Stimulated activated CD4-positive, alpha-beta T cell treated with anti-CD3 and anti-CD28 coated beads, Interleukin-12 subunit alpha, Interleukin-12 subunit beta, amount 100 ng/mL, for 24 hours (primary cell): Measurements from ENCODE around the gene ANKS4B.
"Not testable (repeated sequence)": the region's sequence is repeated elsewhere in the genome, so short reads cannot be mapped to it uniquely, and the experiment has no call there.

Experiments used
- DNase-seq, 2 experiments: peaks; one replicate each; pipeline ENCODE4 v3.0.0-alpha.2; 2020; ENCODE audit warnings: low read depth in 2 of 2

Gene ANKS4B

GRCh38 chr16:21263640-21264570, 30.4 kb downstream of the ANKS4B start:
- no peak for DNase-seq

DNA sequence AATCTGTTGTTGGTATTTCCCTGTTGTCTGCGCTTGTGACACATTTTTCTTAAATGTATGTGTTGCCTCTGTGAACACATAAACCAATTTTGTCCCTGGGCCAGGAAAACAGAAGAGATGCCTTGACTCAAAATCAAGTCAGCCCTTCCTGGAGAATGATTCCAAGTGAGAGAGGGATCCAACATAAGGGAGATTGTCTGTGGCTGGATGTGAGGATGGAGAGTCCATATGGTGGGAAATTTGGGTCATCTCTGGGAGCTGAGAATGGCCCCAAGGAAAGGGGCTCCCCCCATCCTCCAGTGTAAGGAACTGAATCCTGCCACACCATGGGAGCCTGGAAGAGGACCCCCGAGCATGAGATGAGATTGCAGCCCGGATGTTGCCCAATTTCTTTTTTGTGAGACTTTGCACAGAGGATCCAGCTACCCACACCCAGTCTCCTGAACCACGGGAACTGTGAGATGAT, 31.1 kb downstream of the ANKS4B start:
- DNase-seq = no peak

DNA sequence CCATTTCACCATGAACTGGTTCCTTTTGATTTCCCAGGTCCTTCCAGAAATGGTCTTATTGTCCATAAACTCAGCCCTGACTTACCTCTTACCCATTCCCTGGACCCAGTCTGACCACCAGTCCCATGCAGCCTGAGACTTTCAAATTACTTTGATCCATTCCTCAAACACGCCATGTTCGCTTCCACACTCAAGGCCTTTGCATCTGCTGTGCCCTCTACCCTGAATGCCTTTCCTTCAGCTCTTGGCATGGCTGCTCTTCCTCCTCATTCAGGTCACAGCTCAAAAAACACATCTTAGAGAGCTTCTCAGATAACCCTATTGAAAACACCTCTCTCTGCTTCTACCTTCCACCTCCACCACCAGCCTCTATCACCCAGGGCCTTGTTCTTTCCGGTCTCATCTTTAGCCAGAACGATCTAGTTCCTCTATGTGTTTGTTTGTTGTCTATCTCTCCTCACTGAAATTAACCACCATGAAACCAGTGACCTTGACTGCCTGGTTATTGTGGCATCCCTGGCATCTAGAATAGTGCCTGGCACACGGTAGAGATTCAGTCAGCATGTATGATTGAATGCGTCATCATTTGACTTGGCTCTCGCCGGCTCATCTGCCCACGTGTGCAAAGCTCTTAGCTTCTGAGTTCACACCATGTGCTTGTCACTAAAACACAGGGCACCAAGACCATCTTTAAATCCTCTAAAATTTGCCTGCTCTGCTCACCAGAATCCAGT, 31.8 kb downstream of the ANKS4B start:
- no peak for DNase-seq

- no peak for DNase-seq
Observed at GRCh38 chr16:21267298-21267697, 33.8 kb downstream of the ANKS4B start.

DNA sequence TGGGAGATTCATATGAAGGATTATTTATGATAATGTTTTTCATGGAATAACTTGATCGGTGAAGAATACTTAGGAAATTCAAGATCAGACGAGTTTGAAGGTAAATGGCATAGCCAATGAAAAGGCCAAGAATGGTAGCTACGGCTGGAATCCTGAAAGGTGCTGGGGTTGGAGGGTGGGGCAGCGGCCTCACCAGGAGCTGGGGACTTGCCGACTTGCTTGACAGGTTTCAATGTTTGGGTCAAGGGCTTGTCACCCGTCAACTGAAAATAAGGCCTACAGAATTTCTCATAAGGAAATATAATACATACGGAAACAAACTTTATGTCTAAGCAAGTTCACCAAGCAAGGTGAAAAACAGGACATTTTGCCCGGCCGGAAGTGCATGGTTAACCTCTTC, 34.7 kb downstream of the ANKS4B start:
- DNase-seq = no peak

- DNase-seq = no peak
Observed at GRCh38 chr16:21272253-21272652, 38.8 kb downstream of the ANKS4B start.

DNA sequence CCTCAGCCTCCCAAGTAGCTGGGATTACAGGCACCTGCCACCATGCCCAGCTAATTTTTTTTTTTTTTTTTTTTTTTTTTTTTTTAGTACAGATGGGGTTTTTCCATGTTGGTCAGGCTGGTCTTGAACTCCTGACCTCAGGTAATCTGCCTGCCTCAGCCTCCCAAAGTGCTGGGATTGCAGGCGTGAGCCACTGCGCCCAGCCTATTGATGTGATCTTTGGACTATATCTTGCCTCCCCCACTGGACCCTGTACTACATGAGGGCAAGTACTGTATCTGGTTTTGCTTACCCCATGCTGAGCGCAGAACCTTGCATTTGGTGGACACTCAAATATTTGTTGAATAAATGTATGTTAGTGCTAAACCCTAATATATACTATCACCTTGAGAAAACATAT, 39.3 kb downstream of the ANKS4B start:
- not testable (repeated sequence) for DNase-seq

DNA sequence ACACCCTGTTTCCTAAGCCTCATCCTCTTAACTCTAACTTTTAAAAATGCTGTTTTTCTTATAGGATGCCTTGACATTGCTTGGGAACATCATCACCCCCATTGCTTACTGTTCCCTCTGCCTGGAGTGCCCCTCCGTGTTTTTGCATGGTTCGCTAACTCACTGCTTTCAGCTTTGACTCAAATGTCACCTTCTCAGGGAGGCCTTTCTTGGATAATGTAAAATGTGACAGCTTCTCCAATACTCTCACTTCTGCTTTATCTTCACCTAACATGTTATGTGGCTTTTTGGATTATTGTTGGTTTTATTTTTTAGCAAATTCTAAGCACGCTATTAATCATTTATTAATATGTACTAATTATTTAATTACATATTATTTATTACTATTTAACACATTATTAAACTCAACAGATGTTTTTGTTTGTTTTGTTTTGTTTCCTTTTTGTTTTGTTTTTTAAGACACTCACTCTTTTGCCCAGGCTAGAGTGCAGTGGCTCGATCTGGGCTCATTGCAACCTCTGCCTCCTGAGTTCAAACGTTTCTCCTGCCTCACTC, 40.8 kb downstream of the ANKS4B start:
- DNase-seq = no peak

DNA sequence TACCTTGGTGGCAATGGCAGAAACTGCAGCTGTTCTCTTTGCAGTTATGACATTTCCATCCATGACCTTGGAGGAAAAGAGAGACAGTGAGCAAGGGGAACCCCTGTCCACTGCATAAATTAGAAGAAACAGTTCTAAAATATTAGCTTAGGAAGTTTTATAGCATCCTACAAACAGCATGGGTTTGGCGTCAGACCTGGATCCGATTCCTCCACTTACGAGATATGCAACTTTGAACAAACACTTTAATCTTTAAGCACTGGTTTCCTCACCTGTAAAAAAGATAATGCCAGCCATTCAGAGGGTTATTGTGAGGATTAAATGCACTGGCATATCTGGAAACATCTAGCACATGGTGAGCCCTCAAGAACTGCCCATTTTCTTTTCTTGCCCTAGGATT, 42.0 kb downstream of the ANKS4B start:
- DNase-seq = no peak

DNA sequence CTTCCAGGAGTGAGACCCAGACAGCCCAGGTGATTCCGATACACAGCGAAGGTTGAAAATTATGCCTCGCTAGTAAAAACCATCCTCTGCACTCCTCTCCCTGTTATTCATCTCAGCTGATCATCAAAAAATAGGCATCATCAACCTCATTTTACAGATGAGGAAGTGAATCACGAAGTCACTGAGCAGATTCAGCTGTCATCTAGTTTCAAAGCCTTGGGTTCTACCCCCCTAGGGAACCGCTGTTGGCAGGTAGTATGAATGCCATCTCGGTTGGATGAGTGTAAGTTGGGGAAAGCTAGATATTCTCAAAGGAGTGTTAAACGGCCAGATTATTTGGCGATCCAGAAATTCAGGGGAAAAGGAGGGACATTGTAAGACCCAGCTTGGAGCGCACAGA, 42.6 kb downstream of the ANKS4B start:
- DNase-seq = no peak

- no peak for DNase-seq
Observed at GRCh38 chr16:21277045-21277926, 43.8 kb downstream of the ANKS4B start.

- DNase-seq = peak in 1 of 2 experiments; percentile 36
Observed at GRCh38 chr16:21277927-21278706, 44.6 kb downstream of the ANKS4B start, which contains the start of gene CRYM. CRYM (minus strand) TSS chr16:21278290; CDS start chr16:21278251, 39 bp downstream.

DNA sequence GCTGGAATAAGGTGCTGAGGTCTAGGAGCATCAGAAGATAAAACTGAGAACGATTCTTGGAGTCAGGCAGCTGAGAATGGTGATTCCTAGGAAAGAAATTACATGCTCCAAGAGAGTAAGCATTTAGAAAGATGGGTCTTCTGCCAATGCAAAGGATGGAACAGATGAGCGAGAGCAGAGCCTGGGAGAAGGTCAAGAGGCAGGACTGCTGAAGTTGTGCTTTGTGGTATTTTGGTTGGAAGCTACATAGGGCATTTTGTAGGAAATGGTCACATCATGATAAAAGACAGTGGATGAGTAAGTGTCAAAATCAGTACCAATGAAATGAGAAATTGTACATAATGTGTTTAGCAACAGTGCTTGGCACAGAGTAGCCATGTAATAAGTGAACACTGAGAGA, 46.0 kb downstream of the ANKS4B start:
- DNase-seq = no peak

DNA sequence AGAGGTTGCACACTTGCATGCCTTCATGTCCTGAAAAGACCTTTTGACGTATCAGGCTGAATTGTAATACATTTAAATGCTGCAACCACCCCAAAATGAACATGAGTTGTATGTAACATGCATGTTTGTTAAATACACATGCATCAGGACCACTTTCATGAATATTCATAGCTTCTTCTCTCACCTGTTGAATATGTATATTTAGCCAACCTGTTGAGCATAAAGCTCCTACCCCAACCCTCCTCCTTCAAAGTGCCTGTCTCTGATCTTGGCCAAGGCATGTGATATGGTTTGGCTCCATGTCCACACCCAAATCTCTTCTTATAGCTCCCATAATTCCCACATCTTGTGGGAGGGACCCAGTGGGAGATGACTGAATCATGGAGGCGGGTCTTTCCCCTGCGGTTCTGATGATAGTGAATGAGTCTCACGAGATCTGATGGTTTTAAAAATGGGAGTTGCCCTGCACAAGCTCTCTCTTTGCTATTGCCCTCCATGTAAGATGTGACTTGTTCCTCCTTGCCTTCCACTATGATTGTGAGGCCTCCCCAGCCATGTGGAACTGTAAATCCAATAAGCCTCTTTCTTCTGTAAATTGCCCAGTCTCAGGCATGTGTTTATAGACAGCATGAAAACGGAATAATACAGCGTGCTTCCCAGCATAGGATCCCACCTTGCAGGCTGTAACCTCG, 48.3 kb downstream of the ANKS4B start:
- DNase-seq = no peak

GRCh38 chr16:21283521-21284289, 50.2 kb downstream of the ANKS4B start:
- DNase-seq = no peak

GRCh38 chr16:21284414-21284813, 50.9 kb downstream of the ANKS4B start:
- DNase-seq = no peak

DNA sequence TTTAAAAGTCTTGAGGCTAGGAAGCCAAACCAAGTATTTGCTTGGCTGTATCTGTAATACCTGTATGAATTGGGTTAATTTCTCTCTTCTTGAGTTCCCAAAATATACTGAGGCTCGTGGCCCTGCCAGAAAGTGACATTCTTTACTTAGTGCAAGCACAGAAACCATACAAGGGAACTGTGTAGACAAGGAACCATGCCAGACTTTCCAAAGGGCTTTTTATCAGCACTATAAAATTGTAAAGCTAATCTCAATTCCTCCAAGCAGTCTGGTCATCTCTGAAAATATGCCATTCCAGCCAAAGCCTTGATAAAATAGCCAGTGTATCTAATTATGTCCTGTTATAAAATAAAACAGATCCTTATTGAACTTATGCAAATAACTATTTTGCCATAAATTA, 51.8 kb downstream of the ANKS4B start:
- no peak for DNase-seq

DNA sequence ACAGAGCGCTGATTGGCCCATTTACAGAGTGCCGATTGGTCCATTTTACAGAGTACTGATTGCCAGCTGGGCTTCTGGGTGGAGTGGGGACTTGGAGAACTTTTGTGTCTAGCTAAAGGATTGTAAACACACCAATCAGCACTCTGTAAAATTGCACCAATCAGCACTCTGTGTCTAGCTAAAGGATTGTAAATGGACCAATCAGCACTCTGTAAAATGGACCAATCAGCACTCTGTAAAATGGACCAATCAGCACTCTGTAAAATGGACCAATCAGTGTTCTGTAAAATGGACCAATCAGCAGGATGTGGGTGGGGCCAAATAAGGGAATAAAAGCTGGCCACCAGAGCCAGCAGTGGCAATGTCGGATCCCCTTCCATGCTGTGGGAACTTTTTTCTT, 56.3 kb downstream of the ANKS4B start:
- DNase-seq = not testable (repeated sequence)
